Stimulated activated CD4-positive, alpha-beta T cell treated with anti-CD3 and anti-CD28 coated beads, Interleukin-2, amount 100 ng/mL, for 24 hours (primary cell): ENCODE results near the gene AOAH.
A peak's percentile ranks its signal among the peaks of the same experiment; 100 is the strongest.

Source experiments
- DNase-seq, 2 donors: peaks; one replicate each; pipeline ENCODE4 v3.0.0-alpha.2; 2020

Gene AOAH

GRCh38 chr7:36626111-36626510 is 98.2 kb downstream of the AOAH start:
- no peak for DNase-seq

GRCh38 chr7:36625247-36625646 is 99.0 kb downstream of the AOAH start:
- no peak for DNase-seq

GRCh38 chr7:36623247-36623646 is 101.0 kb downstream of the AOAH start:
- DNase-seq, result no peak

- no peak for DNase-seq
Observed at GRCh38 chr7:36621396-36621795, 102.9 kb downstream of the AOAH start.

- DNase-seq, result no peak
Observed at GRCh38 chr7:36620166-36620708, 104.1 kb downstream of the AOAH start.

- no peak for DNase-seq
Observed at GRCh38 chr7:36617408-36617807, 106.9 kb downstream of the AOAH start.

GRCh38 chr7:36615852-36616540 is 108.3 kb downstream of the AOAH start:
- no peak for DNase-seq

- no peak for DNase-seq
Observed at GRCh38 chr7:36614959-36615358, 109.3 kb downstream of the AOAH start.

GRCh38 chr7:36613031-36613614 is 111.2 kb downstream of the AOAH start:
- DNase-seq, result no peak

- DNase-seq, result no peak
Observed at GRCh38 chr7:36611703-36612102, 112.6 kb downstream of the AOAH start.

- no peak for DNase-seq
Observed at GRCh38 chr7:36607721-36608095, 116.6 kb downstream of the AOAH start.

GRCh38 chr7:36606976-36607720 is 117.1 kb downstream of the AOAH start:
- DNase-seq, result no peak

GRCh38 chr7:36606153-36606975 is 117.9 kb downstream of the AOAH start:
- no peak for DNase-seq

GRCh38 chr7:36605261-36606051 is 118.8 kb downstream of the AOAH start:
- no peak for DNase-seq

GRCh38 chr7:36604806-36605205 is 119.5 kb downstream of the AOAH start:
- DNase-seq, result no peak

- DNase-seq, result no peak
Observed at GRCh38 chr7:36602934-36603887, 121.1 kb downstream of the AOAH start.

- no peak for DNase-seq
Observed at GRCh38 chr7:36602511-36602910, 121.8 kb downstream of the AOAH start.

- DNase-seq, result no peak
Observed at GRCh38 chr7:36601601-36602000, 122.7 kb downstream of the AOAH start.

- peak; percentile 11 to 27 for DNase-seq
Observed at GRCh38 chr7:36600869-36601530, 123.3 kb downstream of the AOAH start.

- DNase-seq, result no peak
Observed at GRCh38 chr7:36600314-36600682, 124.0 kb downstream of the AOAH start.
